ENCODE data around the gene ZCWPW2. TPM values are rescaled to one million over a fixed set of nuclear protein-coding genes. Genes with fewer than 3 reads are reported as not detected.

The ZCWPW2 gene
- total RNA-seq, 3 donors from 2014 or later = not detected

DNA sequence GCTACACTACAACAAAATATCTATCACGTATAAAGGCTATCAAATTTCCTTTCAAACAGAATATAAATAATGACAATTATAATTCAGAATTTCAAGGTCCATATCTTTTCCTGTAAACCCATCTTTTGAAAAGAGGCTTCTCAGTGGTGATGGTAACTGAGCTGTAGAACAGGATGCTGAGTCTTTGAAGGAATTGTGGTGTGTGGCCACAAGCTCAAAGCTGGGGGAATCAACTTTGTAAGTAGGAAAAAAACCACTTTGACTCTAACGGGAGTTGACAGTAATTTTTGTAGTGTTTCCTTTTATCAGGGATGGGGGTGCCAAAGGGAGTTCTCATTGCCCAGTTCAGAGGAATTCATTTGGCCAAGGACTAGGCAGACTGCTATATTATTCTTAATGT lies 13.3 kb upstream of the ZCWPW2 start:
- H3K27me3 Mint-ChIP-seq (ENCODE audit: low read depth) = no peaks in the 10 kb centered on the region
- peaks cover 10% of the 10 kb centered on the region for H3K4me1 Mint-ChIP-seq (ENCODE audit: low read depth)
- no peak for DNase-seq
- ATAC-seq = no peak
- no peaks in the 10 kb centered on the region for H3K9me3 Mint-ChIP-seq
- peaks cover 8% of the 10 kb centered on the region for H3K36me3 Mint-ChIP-seq (ENCODE audit: insufficient read depth)
- no peak overlapping the region for H3K4me3 Mint-ChIP-seq

DNA sequence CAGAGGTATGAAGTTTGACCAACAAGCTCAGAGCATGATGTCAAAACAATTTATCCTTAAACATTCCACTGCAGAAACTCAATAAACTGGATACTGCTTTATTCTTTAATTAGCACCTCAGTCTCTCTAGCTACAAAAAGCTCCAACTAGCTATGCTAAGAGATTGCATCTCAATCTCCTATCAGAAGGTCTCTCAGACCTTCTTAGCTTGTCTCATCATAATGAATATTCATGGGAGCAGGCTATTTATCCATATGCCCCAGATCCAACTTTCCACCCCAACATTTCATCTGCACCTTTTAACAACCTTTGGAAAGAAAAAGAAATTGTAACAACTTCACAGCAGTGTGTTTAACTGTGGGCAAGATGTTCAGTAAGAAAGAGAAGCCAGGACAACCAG lies 11.3 kb upstream of the ZCWPW2 start:
- Mint-ChIP-seq H3K9me3 (no peaks in the 10 kb centered on the region), H3K4me3 (no peak overlapping the region)

DNA sequence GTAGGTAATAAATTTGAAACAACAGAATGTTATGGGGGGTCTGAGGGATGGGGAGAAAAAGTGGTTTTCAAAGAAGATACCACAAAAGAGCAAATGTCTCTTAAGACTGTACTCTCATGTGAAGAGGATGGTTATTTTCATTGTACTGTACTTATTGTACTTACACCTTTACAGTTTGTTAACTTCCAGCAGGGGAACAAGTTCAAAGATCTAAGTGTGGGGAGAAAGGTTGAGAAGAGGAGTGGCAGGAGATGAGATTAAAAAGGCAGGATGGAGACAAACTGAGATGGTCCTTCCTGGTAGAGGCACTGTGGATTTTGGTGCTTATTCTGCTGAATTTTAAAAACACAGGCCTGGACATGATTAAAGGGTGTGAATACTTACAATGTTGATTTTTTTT lies 5.4 kb upstream of the ZCWPW2 start:
- DNase-seq (no peak), ATAC-seq (no peak)
- H3K4me1 Mint-ChIP-seq (ENCODE audit: low read depth) = peaks cover 49% of the 10 kb centered on the region
- H3K27me3 Mint-ChIP-seq (ENCODE audit: low read depth) = no peaks in the 10 kb centered on the region
- no peaks in the 10 kb centered on the region for H3K9me3 Mint-ChIP-seq
- H3K36me3 Mint-ChIP-seq (ENCODE audit: insufficient read depth) = peaks cover 3% of the 10 kb centered on the region
- H3K4me3 Mint-ChIP-seq = no peak overlapping the region

More for the DNA sequence above, 11.3 kb upstream of the ZCWPW2 start:
- peaks cover 13% of the 10 kb centered on the region for H3K4me1 Mint-ChIP-seq (ENCODE audit: low read depth)
- H3K27me3 Mint-ChIP-seq (ENCODE audit: low read depth) = no peaks in the 10 kb centered on the region
- ATAC-seq = no peak
- peaks cover 8% of the 10 kb centered on the region for H3K36me3 Mint-ChIP-seq (ENCODE audit: insufficient read depth)
- no peak for DNase-seq

DNA sequence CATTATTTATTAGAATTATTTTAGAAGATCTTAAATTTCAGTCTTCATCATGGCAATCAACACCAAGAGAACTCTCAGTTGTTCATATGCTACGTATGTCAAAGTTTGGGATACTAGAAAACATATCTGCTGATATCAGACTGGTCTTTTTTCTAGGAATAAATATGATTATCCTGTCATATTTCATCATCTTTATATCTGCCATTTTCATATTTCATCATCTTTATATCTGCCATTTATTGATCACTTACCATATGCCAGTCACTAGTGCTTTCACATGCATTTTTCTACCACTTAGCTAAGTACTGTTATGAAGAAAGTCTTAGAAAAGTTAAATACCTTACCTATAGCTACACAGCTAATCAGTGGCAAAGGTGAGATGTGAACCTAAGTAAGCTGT lies 2.8 kb upstream of the ZCWPW2 start:
- H3K36me3 Mint-ChIP-seq (ENCODE audit: insufficient read depth) = no peaks in the 10 kb centered on the region

DNA sequence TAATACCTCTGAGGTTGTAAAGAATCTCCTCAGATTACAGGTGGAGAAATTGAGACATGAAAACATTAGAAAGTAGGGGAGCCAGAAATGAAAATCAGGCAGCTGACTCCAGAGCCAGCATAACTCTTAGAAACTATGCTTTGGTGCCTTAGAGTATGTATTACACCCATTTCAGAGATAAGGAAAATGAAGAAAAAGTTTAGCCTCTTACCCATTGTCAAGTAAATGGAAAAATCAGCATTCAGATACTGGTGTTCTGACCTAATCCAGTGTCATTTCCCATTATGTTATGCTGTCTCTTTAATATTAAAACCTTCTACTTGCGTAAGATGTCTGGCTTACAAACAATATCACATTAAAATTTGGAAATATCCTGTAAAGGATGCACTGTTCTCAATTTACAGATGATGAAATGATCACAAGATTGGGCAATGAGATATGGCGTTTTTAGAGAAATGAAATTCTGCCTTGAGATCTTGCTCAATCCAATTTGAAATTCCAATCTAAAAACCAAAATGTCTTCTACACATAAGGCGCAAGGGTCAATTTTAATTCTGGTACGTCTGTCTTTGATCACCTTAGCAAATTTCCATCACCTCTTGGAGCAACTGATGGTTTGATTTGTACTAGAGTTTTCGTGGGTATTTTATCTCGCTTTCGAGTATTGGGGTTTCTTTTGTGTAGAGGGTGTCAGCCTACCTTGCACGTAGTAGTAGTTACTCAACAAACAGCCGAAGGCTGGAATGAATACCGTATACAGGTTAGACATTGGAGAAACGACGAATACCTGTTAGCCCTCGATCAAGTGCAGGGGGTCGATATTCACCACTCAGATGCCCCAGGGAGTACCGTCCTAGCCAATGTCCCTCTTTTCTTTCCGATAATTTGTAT lies 902 bp upstream of the ZCWPW2 start:
- Mint-ChIP-seq H3K9me3 (peaks cover 4% of the 10 kb centered on the region), H3K4me1 (ENCODE audit: low read depth) (peaks cover 59% of the 10 kb centered on the region), H3K36me3 (ENCODE audit: insufficient read depth) (peaks cover 10% of the 10 kb centered on the region), H3K4me3 (peak overlapping the region; percentile 97), H3K27me3 (ENCODE audit: low read depth) (no peaks in the 10 kb centered on the region)
- no peak for ATAC-seq
- no peak for DNase-seq

More for the DNA sequence above, 2.8 kb upstream of the ZCWPW2 start:
- Mint-ChIP-seq H3K27me3 (ENCODE audit: low read depth) (no peaks in the 10 kb centered on the region), H3K4me3 (no peak overlapping the region), H3K9me3 (no peaks in the 10 kb centered on the region), H3K4me1 (ENCODE audit: low read depth) (peaks cover 66% of the 10 kb centered on the region)
- no peak for ATAC-seq
- no peak for DNase-seq

DNA sequence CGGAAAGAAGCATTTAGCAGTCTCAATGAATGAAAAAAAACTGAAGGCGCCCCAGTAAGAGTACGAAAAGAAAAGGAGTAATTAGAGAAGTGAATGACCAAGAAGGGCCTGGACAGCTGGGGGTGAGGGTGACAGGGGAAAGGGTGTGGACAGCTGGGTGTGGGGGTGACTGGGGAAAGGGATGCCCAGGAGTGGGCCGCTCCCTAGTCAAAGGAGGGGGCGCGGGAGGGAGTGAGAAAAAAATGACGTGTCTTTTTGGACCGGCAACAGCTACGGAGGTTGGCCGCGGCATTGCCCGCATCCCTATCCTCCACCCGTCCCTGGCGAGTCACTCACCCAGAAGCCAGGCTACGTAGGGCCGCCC lies 274 bp upstream of the ZCWPW2 start:
- Mint-ChIP-seq H3K4me1 (ENCODE audit: low read depth) (peaks cover 54% of the 10 kb centered on the region), H3K27me3 (ENCODE audit: low read depth) (no peaks in the 10 kb centered on the region), H3K9me3 (peaks cover 4% of the 10 kb centered on the region), H3K4me3 (peak overlapping the region; percentile 97), H3K36me3 (ENCODE audit: insufficient read depth) (peaks cover 10% of the 10 kb centered on the region)
- no peak for DNase-seq
- ATAC-seq = peak; percentile 79

DNA sequence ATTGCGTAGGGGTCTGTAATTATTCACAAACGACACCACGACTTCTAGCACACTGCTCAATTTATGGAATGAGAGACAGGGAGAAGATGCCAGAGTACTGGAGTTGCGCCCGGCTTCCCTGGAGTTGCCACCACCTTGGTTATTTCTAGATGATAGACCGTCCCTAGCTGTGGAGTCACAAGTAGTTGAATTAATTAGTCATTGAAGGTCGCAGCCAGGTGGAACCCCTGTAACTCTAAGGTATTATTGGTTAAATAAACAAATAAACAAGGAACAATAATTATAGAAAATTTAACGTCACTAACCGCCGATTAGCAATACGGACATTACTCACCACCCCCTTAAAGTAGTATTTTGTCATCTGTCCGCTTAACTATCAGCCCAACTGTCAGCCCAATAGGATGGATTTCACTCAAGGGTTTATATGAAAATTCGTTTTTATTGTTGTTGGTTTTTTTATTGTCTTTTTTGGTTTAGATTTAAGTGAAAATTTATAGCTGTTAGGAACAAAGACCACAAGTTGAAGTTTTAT lies 1.0 kb downstream of the ZCWPW2 start:
- no peak for DNase-seq
- ATAC-seq = peak in 1 of 2 donors; percentile 1
- Mint-ChIP-seq H3K4me1 (ENCODE audit: low read depth) (peaks cover 49% of the 10 kb centered on the region), H3K27me3 (ENCODE audit: low read depth) (no peaks in the 10 kb centered on the region), H3K4me3 (peak overlapping the region; percentile 97), H3K36me3 (ENCODE audit: insufficient read depth) (peaks cover 16% of the 10 kb centered on the region), H3K9me3 (peaks cover 13% of the 10 kb centered on the region)

DNA sequence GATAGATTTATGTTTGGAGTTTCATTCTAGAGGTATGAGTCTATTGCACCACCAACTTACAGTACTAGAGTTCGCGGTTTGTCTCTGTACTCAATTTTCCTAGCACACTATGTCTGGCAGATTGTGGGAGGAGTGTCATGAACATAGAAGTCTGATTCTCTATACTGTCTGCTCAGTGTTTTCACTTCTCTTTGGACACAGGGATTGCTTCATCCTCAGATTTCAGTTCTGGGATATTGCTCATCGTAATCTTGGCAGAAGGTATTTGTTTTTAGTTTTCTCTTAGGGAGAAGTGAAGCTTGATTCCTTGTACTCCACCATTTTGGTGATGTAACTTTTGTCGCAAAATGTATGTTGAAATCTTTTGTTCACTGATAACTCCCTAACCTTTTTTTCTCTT lies 27.9 kb downstream of the ZCWPW2 start:
- Mint-ChIP-seq H3K4me3 (no peak overlapping the region), H3K36me3 (ENCODE audit: insufficient read depth) (peaks cover 4% of the 10 kb centered on the region), H3K27me3 (ENCODE audit: low read depth) (peaks cover 5% of the 10 kb centered on the region), H3K9me3 (peaks cover 28% of the 10 kb centered on the region), H3K4me1 (ENCODE audit: low read depth) (no peaks in the 10 kb centered on the region)
- no peak for DNase-seq
- ATAC-seq = no peak

DNA sequence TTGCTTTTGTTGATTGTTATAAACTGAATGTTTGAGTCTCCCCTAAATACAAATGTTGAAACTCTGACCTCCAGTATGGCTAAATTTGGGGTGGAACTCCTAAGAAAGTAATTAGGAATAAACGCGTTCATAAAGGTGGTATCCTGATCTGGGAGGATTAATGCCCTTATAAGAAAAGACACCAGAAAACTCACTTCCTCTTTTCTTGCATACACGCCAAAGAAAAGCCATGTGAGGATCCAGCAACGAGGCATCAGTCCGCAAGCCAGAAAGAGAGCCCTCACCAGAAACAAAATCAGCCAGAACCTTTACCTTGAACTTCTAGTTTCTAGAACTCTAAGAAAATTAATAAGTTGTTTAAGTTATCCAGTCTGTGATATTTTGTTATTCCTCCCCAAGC lies 37.5 kb downstream of the ZCWPW2 start:
- no peaks in the 10 kb centered on the region for H3K4me1 Mint-ChIP-seq (ENCODE audit: low read depth)
- ATAC-seq = no peak
- H3K4me3 Mint-ChIP-seq = no peak overlapping the region
- peaks cover 6% of the 10 kb centered on the region for H3K36me3 Mint-ChIP-seq (ENCODE audit: insufficient read depth)
- peaks cover 6% of the 10 kb centered on the region for H3K9me3 Mint-ChIP-seq
- no peak for DNase-seq
- no peaks in the 10 kb centered on the region for H3K27me3 Mint-ChIP-seq (ENCODE audit: low read depth)

DNA sequence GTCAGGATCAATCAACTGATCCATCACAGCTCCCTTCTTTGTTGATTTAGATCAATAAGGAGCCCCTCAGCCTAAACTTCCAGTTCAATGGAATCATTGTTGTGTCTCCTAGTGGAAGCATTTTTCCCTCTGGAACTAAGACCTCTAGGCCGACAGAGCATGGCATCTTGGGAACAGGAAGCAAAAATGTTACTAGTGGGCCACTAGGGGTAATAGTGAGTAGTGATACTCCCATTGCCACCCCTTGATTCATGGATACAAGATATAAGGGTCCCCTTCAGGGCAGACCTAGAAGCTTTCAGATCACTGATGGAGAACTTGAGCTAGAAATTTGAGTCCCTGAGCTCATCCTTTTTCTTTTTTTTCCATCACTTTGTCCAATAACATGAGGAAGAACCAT lies 40.5 kb downstream of the ZCWPW2 start:
- peaks cover 6% of the 10 kb centered on the region for H3K36me3 Mint-ChIP-seq (ENCODE audit: insufficient read depth)
- H3K27me3 Mint-ChIP-seq (ENCODE audit: low read depth) = no peaks in the 10 kb centered on the region
- DNase-seq (no peak), ATAC-seq (no peak)
- H3K4me3 Mint-ChIP-seq = no peak overlapping the region
- no peaks in the 10 kb centered on the region for H3K4me1 Mint-ChIP-seq (ENCODE audit: low read depth)
- H3K9me3 Mint-ChIP-seq = peaks cover 32% of the 10 kb centered on the region

DNA sequence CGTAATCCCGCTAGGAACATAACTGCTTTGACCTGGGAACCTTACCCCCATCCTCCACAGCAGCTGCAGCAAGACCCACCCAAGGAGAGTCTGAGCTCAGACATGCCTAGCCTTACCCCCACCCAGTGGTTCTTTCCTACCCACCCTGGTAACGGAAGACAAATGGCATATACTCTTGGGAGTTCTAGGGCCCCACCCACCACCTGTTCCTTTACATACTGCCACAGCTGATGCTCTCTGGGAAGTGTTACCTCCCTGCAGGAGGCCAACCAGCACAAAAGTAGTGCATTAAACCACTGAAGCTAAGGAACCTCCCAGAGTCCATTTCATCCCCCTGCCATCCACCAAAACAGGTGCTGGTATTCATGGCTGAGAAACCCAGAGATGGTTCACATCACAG lies 50.7 kb downstream of the ZCWPW2 start:
- Mint-ChIP-seq H3K9me3 (peaks cover 52% of the 10 kb centered on the region), H3K27me3 (ENCODE audit: low read depth) (no peaks in the 10 kb centered on the region), H3K4me3 (no peak overlapping the region), H3K36me3 (ENCODE audit: insufficient read depth) (no peaks in the 10 kb centered on the region), H3K4me1 (ENCODE audit: low read depth) (no peaks in the 10 kb centered on the region)
- no peak for DNase-seq
- no peak for ATAC-seq

DNA sequence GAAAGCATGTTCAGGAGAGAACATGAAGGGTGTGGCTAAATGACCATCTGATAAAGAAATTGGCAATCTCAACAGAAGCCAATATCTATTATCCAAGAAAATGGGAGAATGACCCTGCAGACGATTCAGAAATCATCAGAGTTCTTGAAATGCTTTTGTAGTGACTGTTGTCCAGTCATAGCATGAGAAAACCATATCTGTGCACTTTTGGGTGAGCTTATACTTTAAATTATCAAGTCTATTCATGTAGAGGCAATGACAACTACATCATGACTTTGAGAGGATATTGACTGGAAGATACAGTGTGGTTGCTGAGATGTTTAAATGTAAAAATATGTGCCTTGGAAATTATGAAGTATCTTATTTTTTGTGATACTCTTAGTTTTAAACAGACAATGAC lies 57.7 kb downstream of the ZCWPW2 start:
- ATAC-seq (no peak), DNase-seq (no peak)
- Mint-ChIP-seq H3K36me3 (ENCODE audit: insufficient read depth) (no peaks in the 10 kb centered on the region), H3K9me3 (peaks cover 32% of the 10 kb centered on the region), H3K4me1 (ENCODE audit: low read depth) (no peaks in the 10 kb centered on the region), H3K27me3 (ENCODE audit: low read depth) (no peaks in the 10 kb centered on the region), H3K4me3 (no peak overlapping the region)

DNA sequence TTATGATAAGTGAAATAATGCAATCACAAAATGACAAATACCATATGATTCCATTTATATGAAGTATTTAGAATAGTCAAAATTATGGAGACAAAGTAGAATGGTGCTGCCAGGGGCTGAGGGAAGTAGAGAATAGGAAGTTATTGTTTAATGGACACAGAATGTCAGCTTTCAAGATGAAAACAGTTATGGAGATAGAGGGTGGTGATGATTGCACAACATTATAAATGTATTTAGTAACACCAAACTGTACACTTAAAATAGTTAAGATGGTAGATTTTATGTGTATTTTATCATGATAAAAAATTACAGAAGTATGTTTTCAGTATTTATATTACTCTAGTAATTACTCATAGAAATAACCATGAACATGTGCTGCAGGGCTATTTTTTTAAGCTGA lies 100.9 kb downstream of the ZCWPW2 start:
- no peaks in the 10 kb centered on the region for H3K27me3 Mint-ChIP-seq (ENCODE audit: low read depth)
- ATAC-seq (no peak), DNase-seq (no peak)
- no peak overlapping the region for H3K4me3 Mint-ChIP-seq
- H3K4me1 Mint-ChIP-seq (ENCODE audit: low read depth) = no peaks in the 10 kb centered on the region
- H3K9me3 Mint-ChIP-seq = peaks cover 18% of the 10 kb centered on the region
- no peaks in the 10 kb centered on the region for H3K36me3 Mint-ChIP-seq (ENCODE audit: insufficient read depth)

DNA sequence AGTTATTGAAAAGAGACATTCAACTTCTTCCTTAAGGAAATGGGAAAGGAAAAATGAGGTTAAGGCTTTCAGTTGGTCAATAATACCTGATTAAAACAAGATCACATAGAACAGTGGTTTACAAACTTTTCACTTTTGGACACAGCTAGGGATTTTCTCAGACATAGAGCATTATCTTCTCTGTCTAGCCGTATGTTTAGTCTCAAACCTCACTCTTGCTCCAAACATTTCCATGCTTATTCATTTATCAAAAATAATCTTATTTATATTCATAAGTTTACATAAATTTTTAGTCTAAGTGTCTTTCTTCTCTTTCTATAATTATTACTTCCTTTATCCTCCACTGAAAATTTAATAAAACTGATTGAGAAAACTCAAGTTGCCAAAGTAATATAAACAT lies 114.3 kb downstream of the ZCWPW2 start:
- H3K4me3 Mint-ChIP-seq = no peak overlapping the region
- H3K9me3 Mint-ChIP-seq = peaks cover 4% of the 10 kb centered on the region
- H3K27me3 Mint-ChIP-seq (ENCODE audit: low read depth) = no peaks in the 10 kb centered on the region
- DNase-seq (no peak), ATAC-seq (no peak)
- no peaks in the 10 kb centered on the region for H3K36me3 Mint-ChIP-seq (ENCODE audit: insufficient read depth)
- no peaks in the 10 kb centered on the region for H3K4me1 Mint-ChIP-seq (ENCODE audit: low read depth)

DNA sequence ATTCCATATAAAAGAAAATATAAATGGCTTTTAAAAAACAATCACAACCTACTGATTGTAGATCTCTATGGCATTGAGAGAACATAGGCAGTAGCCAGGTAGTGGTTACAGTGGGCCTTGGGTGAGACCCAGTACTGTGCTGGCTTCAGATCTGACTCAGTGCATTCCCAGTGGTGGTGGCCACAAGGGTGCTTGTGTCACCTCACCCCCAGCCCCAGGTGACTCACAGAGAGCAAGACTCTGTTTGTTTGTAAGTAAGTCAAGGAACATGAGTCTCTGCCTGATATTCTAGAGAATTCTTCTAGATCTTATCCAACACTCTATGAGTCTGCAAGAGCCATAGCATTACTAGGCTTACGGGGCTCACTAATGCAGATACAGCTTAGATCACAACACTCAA lies 118.9 kb downstream of the ZCWPW2 start:
- Mint-ChIP-seq H3K4me3 (no peak overlapping the region), H3K4me1 (ENCODE audit: low read depth) (no peaks in the 10 kb centered on the region), H3K36me3 (ENCODE audit: insufficient read depth) (no peaks in the 10 kb centered on the region), H3K9me3 (peaks cover 17% of the 10 kb centered on the region), H3K27me3 (ENCODE audit: low read depth) (no peaks in the 10 kb centered on the region)
- DNase-seq (no peak), ATAC-seq (no peak)

All from activated T-cell treated with anti-CD3 and anti-CD28 coated beads, Interleukin-2, amount 50 U/mL, for 4 hours (primary cell).